Measurements from ENCODE around the gene C2orf15.

C2orf15 gene

GRCh38 chr2:99154643-99155536, 13.4 kb downstream of the C2orf15 start, which contains the start of the genes LIPT1 and TSGA10 (continued):
- no peak for TF ChIP-seq ZNF146 (tag by site-specific recombination; IDR thresholded peaks at IDR 0.05)
- no peak for TF ChIP-seq ZFP69B (tag by site-specific recombination; IDR thresholded peaks at IDR 0.05)
- peak; percentile 91 for TF ChIP-seq KLF9 (tag by site-specific recombination; IDR thresholded peaks at IDR 0.05; ENCODE audit: low read depth)
- TF ChIP-seq ZNF26 (tag by site-specific recombination; IDR thresholded peaks at IDR 0.05): no peak
- no peak for TF ChIP-seq ZNF202 (tag by site-specific recombination; IDR thresholded peaks at IDR 0.05; ENCODE audit: borderline replicate concordance)
- TF ChIP-seq ZSCAN23 (tag by site-specific recombination; IDR thresholded peaks at IDR 0.05): no peak
- TF ChIP-seq ZNF639 (tag by site-specific recombination; IDR thresholded peaks at IDR 0.05): no peak
- peak; percentile 91 for TF ChIP-seq ZNF335 (tag by site-specific recombination; conservative IDR thresholded peaks at IDR 0.05)
- TF ChIP-seq SP3 (tag by site-specific recombination; IDR thresholded peaks at IDR 0.05): peak; percentile 93
- peak; percentile 71 for TF ChIP-seq ZXDB (tag by site-specific recombination; IDR thresholded peaks at IDR 0.05)
- TF ChIP-seq ZNF785 (tag by site-specific recombination; IDR thresholded peaks at IDR 0.05): peak; percentile 41; the same call in 1 of the 2 replicates
- no peak for TF ChIP-seq ZNF558 (tag by site-specific recombination; IDR thresholded peaks at IDR 0.05)
- no peak for TF ChIP-seq ZNF133 (tag by site-specific recombination; IDR thresholded peaks at IDR 0.05)
- peak; percentile 91 for TF ChIP-seq ZBTB21 (tag by site-specific recombination; IDR thresholded peaks at IDR 0.05)
- TF ChIP-seq ZNF10 (tag by site-specific recombination; IDR thresholded peaks at IDR 0.05): no peak
- TF ChIP-seq HOXD13 (CRISPR knock-in tag; IDR thresholded peaks at IDR 0.05; ENCODE audit: borderline replicate concordance): no peak; the same call in 1 of the 2 replicates
- TF ChIP-seq ZFP3 (tag by site-specific recombination; IDR thresholded peaks at IDR 0.05; ENCODE audit: low read depth): no peak
- no peak; the same call in 1 of the 2 replicates for TF ChIP-seq KLF8 (tag by site-specific recombination; IDR thresholded peaks at IDR 0.05)
- TF ChIP-seq ZNF362 (tag by site-specific recombination; IDR thresholded peaks at IDR 0.05): no peak
- TF ChIP-seq ZBTB7A (tag by site-specific recombination; IDR thresholded peaks at IDR 0.05; ENCODE audit: low read depth): no peak
- TF ChIP-seq ZNF654 (tag by site-specific recombination; IDR thresholded peaks at IDR 0.05; ENCODE audit: low read depth): no peak
- TF ChIP-seq ELK4 (IDR thresholded peaks at IDR 0.05; ENCODE audit: borderline replicate concordance, low read depth, low read length): no peak
- TF ChIP-seq ZNF623 (tag by site-specific recombination; IDR thresholded peaks at IDR 0.05): no peak
- TF ChIP-seq FEZF1 (tag by site-specific recombination; IDR thresholded peaks at IDR 0.05): no peak
- TF ChIP-seq ZBTB6 (tag by site-specific recombination; IDR thresholded peaks at IDR 0.05): no peak
- no peak for TF ChIP-seq ZNF514 (tag by site-specific recombination; IDR thresholded peaks at IDR 0.05)
- TF ChIP-seq ZNF121 (tag by site-specific recombination; IDR thresholded peaks at IDR 0.05): no peak
- no peak for TF ChIP-seq ZNF280C (tag by site-specific recombination; IDR thresholded peaks at IDR 0.05)
- TF ChIP-seq INSM2 (tag by site-specific recombination; IDR thresholded peaks at IDR 0.05): no peak
- no peak for TF ChIP-seq SALL2 (tag by site-specific recombination; IDR thresholded peaks at IDR 0.05; ENCODE audit: borderline replicate concordance)
